Fibroblast of the aortic adventitia (primary cell): ENCODE results near the gene DPF1. TPM values are rescaled to one million over a fixed set of nuclear protein-coding genes. Genes with fewer than 3 reads are reported as not detected.

Experiments
- DNase-seq: peaks from one replicate; pipeline ENCODE4 v3.0.0-alpha.2; 2010; ENCODE audit warnings: low read depth
- H3K4me3 ChIP-seq: 2 replicates; pipeline ENCODE4 v1.5.1; 2011; ENCODE audit warnings: low read depth, mild to moderate bottlenecking, control low read depth, low read length, moderate library complexity
- CTCF ChIP-seq: IDR thresholded peaks from 2 replicates; pipeline ENCODE4 v1.5.1; 2011; ENCODE audit warnings: mild to moderate bottlenecking, low read length, control low read depth, inconsistent platforms; ENCODE audit not compliant: insufficient read depth
- total RNA-seq: library from RNA; depleted of rRNA; stranded (reverse); fragments of >200 nt; gene quantifications from 2 replicates; pipeline ENCODE4 v1.2.3, GENCODE V29; 2012; ENCODE audit warnings: low replicate concordance

DPF1 gene
- total RNA-seq, 1 donor = 2.7 TPM

GRCh38 chr19:38206006-38206745 lies 17.8 kb downstream of the DPF1 start:
- DNase-seq = no peak
- no peak for TF ChIP-seq CTCF
- H3K4me3 ChIP-seq = no peak overlapping the region

- no peak overlapping the region for H3K4me3 ChIP-seq
- no peak for TF ChIP-seq CTCF
- DNase-seq = no peak
Measured at GRCh38 chr19:38204728-38205127, 19.3 kb downstream of the DPF1 start.

GRCh38 chr19:38204096-38204495 lies 19.9 kb downstream of the DPF1 start:
- DNase-seq = no peak
- no peak for TF ChIP-seq CTCF
- H3K4me3 ChIP-seq = no peak overlapping the region

GRCh38 chr19:38203197-38203596 lies 20.8 kb downstream of the DPF1 start:
- no peak overlapping the region for H3K4me3 ChIP-seq
- no peak for DNase-seq
- TF ChIP-seq CTCF = no peak

GRCh38 chr19:38202504-38202903 lies 21.5 kb downstream of the DPF1 start:
- DNase-seq = no peak
- no peak for TF ChIP-seq CTCF

GRCh38 chr19:38201731-38202130 lies 22.3 kb downstream of the DPF1 start:
- TF ChIP-seq CTCF = no peak
- H3K4me3 ChIP-seq = no peak overlapping the region
- DNase-seq = no peak

More at GRCh38 chr19:38202504-38202903, 21.5 kb downstream of the DPF1 start:
- H3K4me3 ChIP-seq = no peak overlapping the region

- TF ChIP-seq CTCF = no peak
- H3K4me3 ChIP-seq = no peak overlapping the region
- no peak for DNase-seq
Measured at GRCh38 chr19:38199340-38199739, 24.7 kb downstream of the DPF1 start.
